Activated naive CD8-positive, alpha-beta T cell treated with anti-CD3 and anti-CD28 coated beads, Interleukin-2, amount 50 U/mL, for 16 hours (primary cell): Measurements from ENCODE around the gene C19orf67.

Source experiments
- DNase-seq: peaks from one replicate; pipeline ENCODE4 v3.0.0-alpha.2; 2020; ENCODE audit warnings: low read depth, low spot score

C19orf67 gene

GRCh38 chr19:14110650-14111049, 25.1 kb upstream of the C19orf67 start:
- no peak for DNase-seq

- DNase-seq = no peak
These were observed 22.2 kb upstream of the C19orf67 start for GRCh38 chr19:14107581-14108461.

- DNase-seq = no peak
These were observed 21.3 kb upstream of the C19orf67 start for GRCh38 chr19:14106840-14107239.

- no peak for DNase-seq
These were observed 20.1 kb upstream of the C19orf67 start for GRCh38 chr19:14105680-14106079.

- DNase-seq = no peak
These were observed 17.7 kb upstream of the C19orf67 start for GRCh38 chr19:14103310-14103709.

- no peak for DNase-seq
These were observed 17.2 kb upstream of the C19orf67 start for GRCh38 chr19:14102756-14103155.

GRCh38 chr19:14102102-14102696, 16.6 kb upstream of the C19orf67 start:
- DNase-seq = no peak

- no peak for DNase-seq
These were observed 15.5 kb upstream of the C19orf67 start for GRCh38 chr19:14101003-14101545.

- no peak for DNase-seq
These were observed 12.1 kb upstream of the C19orf67 start for GRCh38 chr19:14097532-14098151.

GRCh38 chr19:14096272-14096992, 10.8 kb upstream of the C19orf67 start:
- DNase-seq = no peak

GRCh38 chr19:14094854-14095253, 9.3 kb upstream of the C19orf67 start:
- no peak for DNase-seq

- no peak for DNase-seq
These were observed 7.7 kb upstream of the C19orf67 start for GRCh38 chr19:14093117-14093823.

- no peak for DNase-seq
These were observed 6.4 kb upstream of the C19orf67 start for GRCh38 chr19:14091813-14092462.

- no peak for DNase-seq
These were observed 5.7 kb upstream of the C19orf67 start for GRCh38 chr19:14091081-14091812.

GRCh38 chr19:14090509-14091080, 5.0 kb upstream of the C19orf67 start, which contains the start of gene SAMD1:
SAMD1 (minus strand) TSS chr19:14090751.
- peak; percentile 79 for DNase-seq

- DNase-seq = no peak
These were observed 4.3 kb upstream of the C19orf67 start for GRCh38 chr19:14089662-14090508.

- no peak for DNase-seq
These were observed 3.8 kb upstream of the C19orf67 start for GRCh38 chr19:14089412-14089661.

- DNase-seq = no peak
These were observed 3.2 kb upstream of the C19orf67 start for GRCh38 chr19:14088634-14089411.
